NCI-H2171 (cell line): ENCODE data around the gene WNT11.

Experiments
- DNase-seq: peaks from one replicate; lab custom pipeline; 2025; lab: John Stamatoyannopoulos, UW

WNT11 gene

DNA sequence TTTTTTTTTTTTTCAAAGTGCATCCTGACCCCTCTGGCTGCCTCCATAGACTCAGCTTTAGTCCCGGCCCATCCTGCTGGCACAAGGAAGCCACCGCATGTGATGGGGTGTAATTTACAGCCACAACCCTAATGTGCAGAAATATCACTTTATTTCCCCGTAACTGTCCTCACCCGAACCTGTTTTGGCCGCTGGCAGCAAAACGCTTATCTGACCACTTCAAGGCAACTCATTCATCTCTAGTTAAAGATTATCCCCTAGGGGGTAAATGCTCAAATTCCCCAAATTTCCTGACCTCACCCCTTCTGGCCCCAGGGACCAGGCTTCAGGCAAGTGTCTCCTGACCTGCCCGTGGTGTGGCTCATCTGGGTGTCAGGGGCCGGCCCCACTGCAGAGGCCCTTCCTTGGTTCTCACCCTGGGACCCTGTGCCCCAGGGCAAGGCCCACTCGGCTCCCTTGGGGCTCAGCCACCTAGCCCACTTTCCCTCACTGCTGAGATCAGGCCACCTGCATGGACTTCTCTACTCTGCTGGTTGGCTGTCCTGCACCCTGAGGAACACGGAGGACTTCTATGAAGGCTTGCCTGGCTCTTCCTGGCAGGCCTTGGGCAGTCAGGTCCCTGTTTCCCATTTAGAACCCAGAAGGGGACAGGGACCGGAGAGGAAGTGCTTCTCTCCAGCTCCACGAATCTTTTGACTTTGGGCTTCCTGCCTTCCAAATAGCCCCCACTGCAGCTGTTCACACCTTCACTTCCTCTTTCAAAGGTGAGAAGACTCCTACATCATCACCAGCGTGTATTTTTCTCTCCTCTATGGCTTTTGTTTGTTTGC, 53.3 kb downstream of the WNT11 start:
- no peak for DNase-seq

DNA sequence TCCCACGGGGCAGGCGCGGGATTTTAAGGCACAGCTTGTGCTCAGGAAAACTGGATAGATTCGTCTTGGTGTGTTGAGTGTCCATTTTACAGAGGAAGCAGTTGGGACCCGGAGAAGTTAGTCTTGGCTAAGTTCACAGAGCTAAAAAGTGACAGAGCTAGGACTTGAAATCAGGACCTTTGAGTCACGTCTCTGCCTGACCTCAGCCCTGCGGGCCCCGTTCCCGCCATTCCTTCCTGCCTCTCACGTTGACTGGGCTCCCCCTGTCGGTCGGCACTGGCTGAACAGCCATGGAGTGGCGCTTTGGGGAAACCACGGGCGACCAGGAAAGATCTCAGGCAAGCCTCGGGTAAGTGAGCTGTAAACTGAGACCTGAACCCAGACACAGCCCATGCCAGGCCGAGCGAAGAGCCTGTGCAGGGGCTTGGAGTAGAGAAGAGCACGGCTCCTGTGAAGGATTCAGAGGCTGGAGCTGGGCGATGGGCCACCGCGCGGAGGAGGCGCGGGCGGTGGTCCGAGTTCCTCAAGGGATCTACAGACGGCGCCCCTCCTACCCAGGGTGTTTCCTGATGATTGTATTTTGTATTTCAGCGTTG, 54.1 kb downstream of the WNT11 start:
- DNase-seq = no peak

DNA sequence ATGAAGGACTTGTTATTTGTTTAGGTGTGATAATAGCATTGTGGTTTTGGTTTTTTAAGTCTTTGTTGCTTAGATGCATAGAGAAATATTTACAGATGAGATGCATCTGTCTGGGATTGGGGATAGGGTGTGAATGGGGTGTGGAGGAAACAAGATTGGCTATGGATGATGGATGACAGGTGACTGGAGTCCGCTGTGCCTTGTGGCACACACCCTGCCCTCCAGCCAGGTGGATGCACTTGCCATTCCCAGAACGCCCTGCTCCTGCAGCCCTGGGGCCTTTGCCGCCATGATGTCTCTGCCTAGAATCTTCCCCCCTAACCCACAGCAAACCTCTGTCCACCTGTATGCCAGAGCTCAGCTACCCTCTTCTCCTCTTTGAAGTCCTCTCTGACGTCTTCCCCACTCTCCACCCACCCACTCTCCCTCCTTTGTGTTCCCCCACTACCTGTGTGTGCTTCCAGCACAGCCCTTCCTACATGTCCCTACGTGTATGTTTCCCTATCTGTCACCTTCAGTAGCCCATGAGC, 54.7 kb downstream of the WNT11 start:
- DNase-seq = no peak

DNA sequence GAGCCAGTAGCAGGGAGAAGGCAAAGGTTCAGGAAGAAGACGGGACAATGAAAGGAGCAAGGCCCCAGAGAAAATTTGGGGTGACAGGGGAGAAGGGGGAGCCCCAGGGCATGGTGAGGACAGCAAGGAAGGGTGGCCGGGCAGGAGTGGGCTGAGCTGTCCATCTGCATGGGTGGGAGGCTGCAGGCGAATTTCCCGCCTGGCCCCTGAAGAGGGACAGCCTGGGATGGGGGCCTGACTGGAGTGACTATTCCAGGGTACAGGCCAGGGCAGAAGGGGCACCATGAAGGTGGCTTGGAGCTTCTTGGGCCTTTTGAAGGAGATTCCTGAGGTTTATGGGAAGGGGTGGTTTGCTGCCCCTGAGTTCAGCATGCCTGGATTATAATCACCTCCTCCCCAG, 56.2 kb downstream of the WNT11 start:
- no peak for DNase-seq

DNA sequence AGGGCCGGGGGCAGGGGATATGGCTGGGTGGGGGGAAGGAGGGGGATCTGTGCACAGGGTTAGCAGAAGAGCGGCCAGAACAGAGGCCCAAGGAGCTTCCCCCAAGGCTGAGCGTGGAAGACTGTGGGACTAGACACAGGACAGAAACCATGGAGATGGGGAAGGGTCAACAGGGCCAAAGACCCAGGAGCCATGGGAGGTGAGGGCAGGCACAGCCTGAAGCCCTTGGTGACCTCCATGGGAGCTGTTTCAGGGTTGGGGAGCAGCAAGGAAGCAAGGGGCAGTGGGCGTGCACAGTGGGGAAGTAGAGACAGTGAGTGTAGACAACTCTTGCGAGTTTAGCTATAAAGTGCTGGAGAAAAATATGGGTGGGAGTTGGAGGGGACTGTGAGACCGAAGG, 56.6 kb downstream of the WNT11 start:
- DNase-seq = no peak

DNA sequence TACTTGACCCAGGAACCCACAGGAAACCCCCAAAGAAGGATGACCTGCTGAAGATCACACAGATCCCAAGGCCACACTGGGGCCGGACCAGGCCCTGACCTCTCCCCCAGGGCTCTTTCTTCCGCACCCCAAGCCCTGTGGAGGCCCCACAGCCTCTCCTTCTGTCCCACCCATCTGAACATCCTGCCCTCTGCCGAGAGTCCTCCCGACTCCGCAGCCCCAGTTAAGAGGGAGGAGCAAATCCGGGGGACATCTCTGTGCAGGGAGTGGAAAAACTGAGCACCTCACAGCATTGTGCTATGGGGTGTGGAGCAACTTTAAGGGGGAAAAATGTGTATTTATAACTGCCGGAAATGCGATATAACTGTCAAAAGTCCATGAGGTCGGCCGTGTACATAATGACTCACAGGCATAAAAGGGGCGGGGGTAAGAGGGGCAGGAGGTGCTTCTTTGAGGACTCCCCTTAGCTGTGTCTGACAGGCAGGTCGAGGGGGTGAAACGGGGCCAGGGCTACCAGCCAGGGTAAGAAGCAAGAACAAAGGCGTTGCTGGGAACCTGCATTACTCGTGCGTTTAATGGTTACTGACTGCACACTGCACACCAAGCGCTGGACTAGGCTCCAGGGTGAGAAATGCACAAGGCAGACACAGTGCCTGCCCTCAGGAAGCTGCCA, 57.2 kb downstream of the WNT11 start:
- DNase-seq = no peak

DNA sequence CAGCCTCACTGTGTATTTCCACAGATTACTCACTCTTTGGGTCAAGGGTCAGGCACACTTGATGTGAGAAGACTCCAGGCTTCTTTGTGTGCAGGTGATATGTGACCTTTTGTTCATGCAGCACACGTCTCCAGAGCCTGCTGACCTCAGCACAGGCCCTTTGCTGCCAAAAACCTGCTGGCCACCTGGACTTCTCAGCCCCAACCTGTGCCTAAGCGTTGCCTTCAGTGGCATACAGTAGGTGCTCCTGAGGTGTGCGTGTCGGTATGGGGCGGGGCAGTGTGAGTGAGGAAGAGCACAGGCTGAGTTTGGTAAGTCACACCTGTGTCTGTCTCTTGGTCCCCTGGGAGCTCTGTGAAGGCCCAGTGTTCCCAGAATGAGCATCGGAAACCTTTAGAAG, 58.1 kb downstream of the WNT11 start:
- DNase-seq = no peak

DNA sequence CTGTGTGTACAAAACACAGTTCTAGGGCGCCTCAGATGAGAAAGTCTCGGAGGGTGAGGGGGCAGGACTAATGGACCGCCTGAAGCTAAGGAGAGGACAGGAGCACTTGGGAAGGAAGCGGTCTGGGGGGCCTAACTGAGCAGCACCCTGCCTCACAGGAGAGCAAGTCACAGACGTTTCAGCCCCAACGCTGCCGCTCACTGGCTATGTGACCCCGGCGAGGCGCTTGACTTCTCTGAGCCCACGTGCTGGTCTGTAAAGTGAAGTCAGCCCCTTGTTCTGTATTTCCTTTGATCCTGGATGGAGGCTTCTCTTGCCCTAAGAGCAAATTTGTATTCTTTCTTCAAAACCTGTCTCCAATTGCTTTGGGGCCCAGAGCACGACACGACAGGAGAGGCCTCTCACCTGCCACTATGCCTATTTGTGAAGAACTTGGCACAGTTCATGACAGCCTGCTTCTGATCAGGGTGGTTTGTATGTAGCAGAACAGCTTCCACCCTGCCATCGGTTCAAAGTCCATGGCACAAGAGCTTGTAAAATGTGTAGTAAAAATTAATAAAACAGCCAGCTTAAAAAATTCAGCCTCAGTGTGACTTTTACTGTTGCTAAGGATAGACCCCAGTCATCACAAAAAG, 59.1 kb downstream of the WNT11 start:
- DNase-seq = no peak

DNA sequence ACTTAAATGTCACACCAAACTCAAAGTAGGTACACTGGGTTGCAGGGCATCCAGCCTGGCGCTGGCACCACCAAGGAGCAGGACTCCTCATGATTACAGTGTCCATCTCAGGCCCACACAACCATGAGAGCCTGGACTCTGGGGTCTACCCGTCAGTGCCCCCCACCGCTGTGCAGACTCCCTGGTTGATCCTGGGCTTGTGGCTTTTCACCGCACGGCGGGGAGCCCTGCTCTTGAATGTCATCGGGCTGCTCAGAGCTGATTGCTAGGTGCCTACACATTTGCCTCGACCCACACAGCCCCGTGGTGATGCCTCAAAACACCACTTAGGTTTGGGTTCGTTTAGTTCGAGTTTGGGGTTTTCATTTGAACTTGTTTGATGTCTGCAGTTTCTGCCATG, 63.0 kb downstream of the WNT11 start:
- DNase-seq = no peak

DNA sequence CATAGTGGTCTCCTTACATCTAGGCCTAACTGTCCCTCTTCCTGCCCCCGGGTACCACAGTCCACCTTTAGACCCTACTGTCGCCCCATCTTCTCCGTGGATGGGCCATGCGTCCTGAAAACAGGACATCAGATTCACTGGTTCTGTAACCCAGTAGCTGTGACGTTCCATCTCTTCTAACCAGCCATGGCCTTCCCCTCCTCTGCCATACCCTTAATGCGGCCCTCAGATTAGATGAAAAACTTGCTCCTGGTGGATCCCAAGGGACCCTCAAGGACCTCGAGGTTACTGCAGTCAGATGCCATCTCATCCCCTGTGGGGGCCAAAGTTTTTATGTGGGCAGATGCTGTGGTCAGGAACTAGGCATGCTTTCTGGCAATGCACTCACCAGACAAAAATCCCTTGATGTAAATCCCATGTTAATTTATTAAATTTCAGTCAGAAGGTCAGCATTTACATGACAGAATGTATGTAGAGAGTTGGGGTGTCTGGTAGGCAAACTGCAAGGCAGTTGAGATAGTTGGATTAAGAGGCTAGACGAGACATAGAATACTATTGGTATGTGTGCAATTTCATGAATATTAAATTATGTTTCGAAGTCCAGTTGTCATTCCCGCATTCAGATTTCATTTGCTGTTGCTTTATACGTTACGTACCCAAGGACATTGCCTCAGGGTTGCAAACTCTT, 64.3 kb downstream of the WNT11 start:
- no peak for DNase-seq

DNA sequence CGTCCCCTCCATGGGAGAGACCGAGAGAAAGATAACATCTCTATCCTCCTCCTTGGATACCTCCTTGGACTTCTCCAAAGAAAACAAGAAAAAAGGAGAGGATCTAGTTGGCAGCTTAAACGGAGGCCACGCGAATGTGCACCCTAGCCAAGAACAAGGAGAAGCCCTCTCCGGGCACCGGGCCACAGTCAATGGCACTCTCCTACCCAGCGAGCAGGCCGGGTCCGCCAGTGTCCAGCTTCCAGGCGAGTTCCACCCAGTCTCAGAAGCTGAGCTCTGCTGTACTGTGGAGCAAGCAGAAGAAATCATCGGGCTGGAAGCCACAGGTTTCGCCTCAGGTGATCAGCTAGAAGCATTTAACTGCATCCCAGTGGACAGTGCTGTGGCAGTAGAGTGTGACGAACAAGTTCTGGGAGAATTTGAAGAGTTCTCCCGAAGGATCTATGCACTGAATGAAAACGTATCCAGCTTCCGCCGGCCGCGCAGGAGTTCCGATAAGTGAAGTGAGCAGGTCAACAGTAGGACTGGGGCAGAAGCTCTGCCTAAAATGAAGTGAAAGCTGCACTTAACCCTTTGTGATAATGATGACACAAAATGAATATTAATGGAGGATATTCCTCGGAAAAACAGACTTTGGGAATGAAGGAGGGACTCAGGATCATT, 65.3 kb downstream of the WNT11 start:
- DNase-seq = no peak

DNA sequence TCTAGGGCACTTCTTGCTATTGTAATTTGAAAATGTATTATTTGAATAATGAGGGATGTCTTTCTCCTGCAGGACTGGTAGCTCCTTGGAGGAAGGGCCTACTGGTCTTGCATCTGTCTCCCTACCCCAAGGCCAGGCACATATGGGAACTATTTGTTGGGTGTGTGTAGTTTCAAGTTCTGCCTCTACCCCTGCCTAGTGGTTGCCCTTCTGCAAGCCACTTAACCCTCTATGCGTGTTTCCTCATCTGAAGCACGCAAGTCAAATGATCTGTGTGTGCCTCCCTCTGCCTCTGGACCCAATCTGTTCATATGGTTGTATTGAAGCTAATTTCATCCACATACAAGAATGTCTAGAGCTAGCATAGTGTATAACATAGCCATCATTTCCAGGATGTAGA, 67.0 kb downstream of the WNT11 start:
- no peak for DNase-seq
